Activated naive CD8-positive, alpha-beta T cell treated with anti-CD3 and anti-CD28 coated beads for 36 hours (primary cell): ENCODE measurements around the gene MYO3A. TPM values are rescaled to one million over a fixed set of nuclear protein-coding genes. Genes with fewer than 3 reads are reported as not detected.
"Not testable (repeated sequence)": the region's sequence is repeated elsewhere in the genome, so short reads cannot be mapped to it uniquely, and the experiment has no call there.

Experiments used
- DNase-seq: peaks from one replicate; pipeline ENCODE4 v3.0.0; 2021
- H3K27ac Mint-ChIP-seq: one replicate; pipeline ENCODE4 v1.8.0; 2022; ENCODE audit warnings: mild to moderate bottlenecking, moderate library complexity, mixed read lengths
- H3K27me3 Mint-ChIP-seq: one replicate; pipeline ENCODE4 v1.8.0; 2022; ENCODE audit warnings: mild to moderate bottlenecking, mixed read lengths
- H3K36me3 Mint-ChIP-seq: one replicate; pipeline ENCODE4 v1.8.0; 2021; ENCODE audit warnings: mild to moderate bottlenecking, mixed read lengths
- H3K4me1 Mint-ChIP-seq: one replicate; pipeline ENCODE4 v1.8.0; 2021; ENCODE audit warnings: mixed read lengths
- H3K4me3 Mint-ChIP-seq: one replicate; pipeline ENCODE4 v1.8.0; 2022; ENCODE audit warnings: mild to moderate bottlenecking, moderate library complexity, mixed read lengths
- H3K9me3 Mint-ChIP-seq: one replicate; pipeline ENCODE4 v1.8.0; 2022; ENCODE audit warnings: mixed read lengths
- total RNA-seq, 2 experiments: library from RNA; stranded (reverse); gene quantifications; one replicate each; pipeline ENCODE4 v1.2.3, GENCODE V29; 2021

Gene MYO3A
- total RNA-seq, 2 experiments from 2014 or later, result 0.74 TPM; not detected in 1

GRCh38 chr10:26024303-26024702 lies 90.3 kb downstream of the MYO3A start:
- DNase-seq, result no peak
- no peaks in the 10 kb centered on the region for H3K9me3 Mint-ChIP-seq
- H3K27ac Mint-ChIP-seq, result no peak overlapping the region
- H3K4me3 Mint-ChIP-seq, result no peak overlapping the region
- no peaks in the 10 kb centered on the region for H3K36me3 Mint-ChIP-seq
- no peaks in the 10 kb centered on the region for H3K27me3 Mint-ChIP-seq
- no peaks in the 10 kb centered on the region for H3K4me1 Mint-ChIP-seq

- no peaks in the 10 kb centered on the region for H3K36me3 Mint-ChIP-seq
- no peak overlapping the region for H3K27ac Mint-ChIP-seq
- no peaks in the 10 kb centered on the region for H3K27me3 Mint-ChIP-seq
- H3K4me1 Mint-ChIP-seq, result no peaks in the 10 kb centered on the region
- H3K9me3 Mint-ChIP-seq, result no peaks in the 10 kb centered on the region
- no peak for DNase-seq
- no peak overlapping the region for H3K4me3 Mint-ChIP-seq
Measured at GRCh38 chr10:26025523-26025922, 91.5 kb downstream of the MYO3A start.

- no peaks in the 10 kb centered on the region for H3K4me1 Mint-ChIP-seq
- no peak for DNase-seq
- no peaks in the 10 kb centered on the region for H3K9me3 Mint-ChIP-seq
- H3K27ac Mint-ChIP-seq, result no peak overlapping the region
- H3K36me3 Mint-ChIP-seq, result no peaks in the 10 kb centered on the region
- no peaks in the 10 kb centered on the region for H3K27me3 Mint-ChIP-seq
- H3K4me3 Mint-ChIP-seq, result no peak overlapping the region
Measured at GRCh38 chr10:26029858-26030257, 95.8 kb downstream of the MYO3A start.

- DNase-seq, result no peak
- H3K27ac Mint-ChIP-seq, result no peak overlapping the region
- H3K27me3 Mint-ChIP-seq, result no peaks in the 10 kb centered on the region
- H3K4me1 Mint-ChIP-seq, result no peaks in the 10 kb centered on the region
- H3K36me3 Mint-ChIP-seq, result no peaks in the 10 kb centered on the region
- no peak overlapping the region for H3K4me3 Mint-ChIP-seq
- no peaks in the 10 kb centered on the region for H3K9me3 Mint-ChIP-seq
Measured at GRCh38 chr10:26031300-26031699, 97.3 kb downstream of the MYO3A start.

GRCh38 chr10:26043469-26043868 lies 109.4 kb downstream of the MYO3A start:
- Mint-ChIP-seq H3K9me3 (peaks cover 9% of the 10 kb centered on the region), H3K27ac (no peak overlapping the region), H3K36me3 (no peaks in the 10 kb centered on the region), H3K4me3 (no peak overlapping the region), H3K4me1 (no peaks in the 10 kb centered on the region), H3K27me3 (no peaks in the 10 kb centered on the region)
- no peak for DNase-seq

GRCh38 chr10:26044141-26044749 lies 110.2 kb downstream of the MYO3A start:
- Mint-ChIP-seq H3K9me3 (peaks cover 8% of the 10 kb centered on the region), H3K27me3 (no peaks in the 10 kb centered on the region), H3K4me3 (no peak overlapping the region), H3K27ac (no peak overlapping the region), H3K4me1 (no peaks in the 10 kb centered on the region), H3K36me3 (no peaks in the 10 kb centered on the region)
- no peak for DNase-seq

GRCh38 chr10:26046073-26046700 lies 112.2 kb downstream of the MYO3A start:
- Mint-ChIP-seq H3K4me1 (no peaks in the 10 kb centered on the region), H3K27me3 (no peaks in the 10 kb centered on the region), H3K4me3 (no peak overlapping the region), H3K27ac (no peak overlapping the region), H3K9me3 (peaks cover 4% of the 10 kb centered on the region), H3K36me3 (no peaks in the 10 kb centered on the region)
- DNase-seq, result no peak

- Mint-ChIP-seq H3K9me3 (no peaks in the 10 kb centered on the region), H3K36me3 (no peaks in the 10 kb centered on the region), H3K4me1 (no peaks in the 10 kb centered on the region), H3K27me3 (no peaks in the 10 kb centered on the region), H3K27ac (no peak overlapping the region), H3K4me3 (no peak overlapping the region)
- no peak for DNase-seq
Measured at GRCh38 chr10:26048756-26049155, 114.7 kb downstream of the MYO3A start.

GRCh38 chr10:26052326-26052725 lies 118.3 kb downstream of the MYO3A start:
- H3K36me3 Mint-ChIP-seq, result no peaks in the 10 kb centered on the region
- H3K4me1 Mint-ChIP-seq, result no peaks in the 10 kb centered on the region
- H3K9me3 Mint-ChIP-seq, result peaks cover 2% of the 10 kb centered on the region
- no peak overlapping the region for H3K4me3 Mint-ChIP-seq
- no peaks in the 10 kb centered on the region for H3K27me3 Mint-ChIP-seq
- H3K27ac Mint-ChIP-seq, result no peak overlapping the region
- DNase-seq, result no peak

- no peak for DNase-seq
- H3K27me3 Mint-ChIP-seq, result peaks cover 5% of the 10 kb centered on the region
- no peaks in the 10 kb centered on the region for H3K4me1 Mint-ChIP-seq
- H3K9me3 Mint-ChIP-seq, result peaks cover 2% of the 10 kb centered on the region
- H3K36me3 Mint-ChIP-seq, result no peaks in the 10 kb centered on the region
- H3K4me3 Mint-ChIP-seq, result no peak overlapping the region
- H3K27ac Mint-ChIP-seq, result no peak overlapping the region
Measured at GRCh38 chr10:26057466-26057865, 123.4 kb downstream of the MYO3A start.

GRCh38 chr10:26064106-26064505 lies 130.1 kb downstream of the MYO3A start:
- Mint-ChIP-seq H3K4me3 (no peak overlapping the region), H3K36me3 (no peaks in the 10 kb centered on the region), H3K27me3 (peaks cover 5% of the 10 kb centered on the region), H3K4me1 (no peaks in the 10 kb centered on the region), H3K9me3 (no peaks in the 10 kb centered on the region), H3K27ac (no peak overlapping the region)
- no peak for DNase-seq

- H3K27me3 Mint-ChIP-seq, result no peaks in the 10 kb centered on the region
- no peak overlapping the region for H3K4me3 Mint-ChIP-seq
- DNase-seq, result no peak
- H3K27ac Mint-ChIP-seq, result no peak overlapping the region
- H3K9me3 Mint-ChIP-seq, result no peaks in the 10 kb centered on the region
- H3K36me3 Mint-ChIP-seq, result no peaks in the 10 kb centered on the region
- H3K4me1 Mint-ChIP-seq, result no peaks in the 10 kb centered on the region
Measured at GRCh38 chr10:26067680-26068079, 133.7 kb downstream of the MYO3A start.

GRCh38 chr10:26080971-26081370 lies 146.9 kb downstream of the MYO3A start:
- not testable (repeated sequence) for H3K27ac Mint-ChIP-seq, H3K9me3 Mint-ChIP-seq, H3K4me3 Mint-ChIP-seq, H3K4me1 Mint-ChIP-seq, H3K36me3 Mint-ChIP-seq, DNase-seq
- H3K27me3 Mint-ChIP-seq, result peaks cover 26% of the 10 kb centered on the region

GRCh38 chr10:26081459-26081858 lies 147.4 kb downstream of the MYO3A start:
- Mint-ChIP-seq H3K4me3 (no peak overlapping the region), H3K36me3 (no peaks in the 10 kb centered on the region), H3K4me1 (no peaks in the 10 kb centered on the region), H3K9me3 (no peaks in the 10 kb centered on the region), H3K27me3 (peaks cover 31% of the 10 kb centered on the region), H3K27ac (no peak overlapping the region)
- no peak for DNase-seq

- no peak for DNase-seq
- Mint-ChIP-seq H3K4me1 (no peaks in the 10 kb centered on the region), H3K27ac (no peak overlapping the region), H3K36me3 (no peaks in the 10 kb centered on the region), H3K4me3 (no peak overlapping the region), H3K9me3 (no peaks in the 10 kb centered on the region), H3K27me3 (peaks cover 27% of the 10 kb centered on the region)
Measured at GRCh38 chr10:26085549-26085948, 151.5 kb downstream of the MYO3A start.

GRCh38 chr10:26087666-26088065 lies 153.6 kb downstream of the MYO3A start:
- no peaks in the 10 kb centered on the region for H3K4me1 Mint-ChIP-seq
- no peaks in the 10 kb centered on the region for H3K36me3 Mint-ChIP-seq
- H3K4me3 Mint-ChIP-seq, result no peak overlapping the region
- no peak for DNase-seq
- H3K9me3 Mint-ChIP-seq, result no peaks in the 10 kb centered on the region
- H3K27me3 Mint-ChIP-seq, result peaks cover 18% of the 10 kb centered on the region
- no peak overlapping the region for H3K27ac Mint-ChIP-seq
